HG02678 (cell line): ENCODE results near the gene GNAQ.
"Not testable (repeated sequence)": the region's sequence is repeated elsewhere in the genome, so short reads cannot be mapped to it uniquely, and the experiment has no call there.

Experiments
- ATAC-seq: cut with Tn5 transposase; IDR thresholded peaks from one replicate; pipeline ENCODE4 v1.9.1; 2021; ENCODE audit warnings: mild to moderate bottlenecking, moderate library complexity; ENCODE audit not compliant: unreplicated experiment

Gene GNAQ

DNA sequence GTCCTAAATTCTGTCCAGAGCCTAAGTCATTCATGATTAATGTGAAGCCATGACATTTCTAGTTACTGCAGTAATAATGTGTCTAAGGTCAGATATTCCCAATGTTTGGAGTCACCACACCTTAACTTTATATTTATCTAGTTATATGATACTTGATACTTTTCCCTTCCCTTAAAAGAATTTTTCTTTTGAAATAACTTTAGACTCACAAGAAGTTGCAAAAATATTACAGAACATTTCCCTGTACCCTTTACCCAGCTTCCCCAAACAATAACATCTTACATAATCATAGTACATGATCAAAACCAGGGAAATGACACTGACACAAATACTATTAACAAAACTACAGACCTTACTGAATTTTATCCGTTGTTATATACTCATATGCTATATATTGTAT, 233.5 kb downstream of the GNAQ start:
- ATAC-seq: no peak

DNA sequence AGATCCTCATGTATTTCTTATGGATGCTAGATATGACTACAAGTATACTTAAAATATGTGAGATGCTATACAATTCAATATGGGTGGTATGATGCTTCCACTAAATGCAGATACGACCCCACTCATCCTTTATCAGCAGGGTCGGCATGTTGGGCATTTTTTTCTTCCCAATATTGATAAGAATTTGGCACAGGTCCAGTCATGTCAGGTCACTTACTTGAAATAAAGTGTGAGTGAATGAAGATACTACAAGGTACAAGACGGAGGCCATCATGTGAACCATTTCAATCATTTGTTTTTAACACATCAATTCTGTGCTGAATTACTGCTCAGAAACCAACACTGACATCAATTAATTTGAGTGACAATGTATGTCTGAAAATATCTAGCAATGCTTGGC, 236.6 kb downstream of the GNAQ start:
- no peak for ATAC-seq

DNA sequence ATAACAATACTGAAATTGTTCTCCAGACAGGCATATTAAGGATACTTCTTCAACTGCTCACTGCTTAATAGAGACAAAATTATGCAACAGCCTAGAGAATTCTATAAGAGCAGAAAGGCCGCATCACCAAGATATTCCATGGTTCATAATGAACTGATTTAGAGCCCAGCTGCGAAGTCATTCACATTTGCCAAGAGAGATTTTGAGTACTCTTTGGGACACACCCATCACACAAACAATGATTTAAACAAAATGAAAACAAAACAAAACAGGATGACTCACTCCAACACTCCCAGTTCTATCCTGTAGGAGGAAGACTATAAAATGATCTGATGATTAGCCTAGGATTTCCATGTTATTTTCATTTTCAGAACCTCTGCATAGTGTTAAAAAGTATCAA, 237.8 kb downstream of the GNAQ start:
- ATAC-seq: no peak

DNA sequence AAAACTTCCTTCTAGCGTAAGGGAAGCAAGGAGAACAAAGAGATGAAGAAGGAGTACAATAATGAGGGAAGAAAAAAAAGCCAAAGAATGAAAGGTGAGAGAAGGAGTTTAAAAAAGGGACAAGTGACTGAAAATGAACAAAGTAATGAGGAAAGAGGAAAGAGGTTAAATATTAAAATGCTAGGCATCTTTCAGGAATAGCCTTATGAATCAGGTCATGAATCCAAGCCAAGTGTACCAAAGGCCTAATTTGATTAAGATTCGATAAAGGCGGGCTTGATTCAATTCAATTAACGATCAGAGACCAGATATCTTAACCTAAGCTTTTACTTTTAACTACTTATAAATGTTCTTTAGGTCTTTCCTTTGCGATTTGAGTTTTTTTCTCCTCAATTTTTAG, 241.7 kb downstream of the GNAQ start:
- no peak for ATAC-seq

DNA sequence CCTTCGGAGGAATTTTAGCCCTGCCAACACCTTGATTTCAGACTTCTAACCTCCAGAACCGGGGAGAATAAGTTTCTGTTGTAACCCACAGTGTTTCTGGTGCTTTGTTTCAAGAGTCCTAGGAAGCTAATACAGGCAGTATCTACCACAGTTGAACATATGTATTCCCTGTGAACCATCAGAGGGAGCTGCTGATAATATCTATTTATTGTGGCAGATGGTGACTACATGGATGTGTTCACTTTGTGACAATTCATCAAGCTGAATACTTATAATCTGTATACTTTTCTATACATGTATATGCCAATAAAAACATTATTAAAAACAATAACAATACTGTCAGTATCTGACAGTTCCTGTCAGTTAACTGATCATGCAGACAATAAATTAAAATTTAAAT, 246.3 kb downstream of the GNAQ start:
- no peak for ATAC-seq

DNA sequence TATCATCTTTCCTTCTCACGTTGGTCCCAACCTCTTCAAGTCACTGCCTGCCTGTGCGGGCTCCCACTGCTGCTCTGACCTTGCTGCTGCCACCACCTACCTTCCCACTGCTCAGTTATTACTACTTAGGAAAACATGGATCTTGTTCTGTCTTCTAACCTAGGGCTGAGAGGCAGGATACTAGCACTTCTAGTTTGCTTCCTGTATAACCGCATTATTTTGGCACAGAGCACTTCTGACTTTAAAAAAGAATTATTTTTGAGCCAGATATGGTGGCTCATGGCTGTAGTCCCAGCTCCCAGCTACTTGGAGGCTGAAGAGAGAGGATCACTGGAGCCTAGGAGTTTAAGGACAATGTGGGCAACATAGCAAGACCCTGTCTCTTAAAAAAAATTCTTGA, 248.1 kb downstream of the GNAQ start:
- ATAC-seq: no peak

DNA sequence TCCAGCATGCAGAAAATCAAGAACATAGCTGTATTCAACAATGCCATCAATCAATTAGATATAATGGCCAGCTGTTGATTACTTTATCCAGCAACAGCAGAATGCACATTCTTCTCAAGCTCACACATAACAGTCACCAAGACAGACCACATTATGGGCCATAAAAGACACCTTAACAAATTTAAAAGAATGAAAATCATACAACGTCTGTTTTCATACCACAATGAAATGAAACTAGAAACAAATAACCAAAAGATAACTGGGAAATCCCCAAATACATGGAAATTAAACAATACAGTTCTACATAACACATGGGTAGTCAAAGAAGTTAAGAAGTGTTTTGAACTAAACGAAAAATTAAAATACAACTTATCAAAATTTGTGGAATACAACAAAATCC, 252.6 kb downstream of the GNAQ start:
- no peak for ATAC-seq

DNA sequence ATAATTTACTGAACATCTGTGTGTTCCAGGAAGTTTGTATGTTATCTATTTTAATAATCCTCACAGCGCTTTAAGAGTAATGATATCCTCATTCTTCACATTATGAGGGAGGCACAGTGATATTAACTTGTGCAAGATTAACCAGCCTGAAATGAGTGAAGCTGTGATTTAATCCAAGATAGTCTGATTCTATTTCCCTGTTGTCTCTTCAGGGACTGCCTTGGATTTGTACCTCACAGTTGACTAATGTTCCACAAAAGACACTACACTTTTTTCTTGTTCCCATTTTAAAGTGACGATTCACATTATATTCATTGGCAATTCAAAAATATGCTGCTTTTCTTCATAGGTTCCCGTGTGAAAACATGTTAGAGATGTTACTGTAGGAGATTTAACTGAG, 258.2 kb downstream of the GNAQ start:
- no peak for ATAC-seq

DNA sequence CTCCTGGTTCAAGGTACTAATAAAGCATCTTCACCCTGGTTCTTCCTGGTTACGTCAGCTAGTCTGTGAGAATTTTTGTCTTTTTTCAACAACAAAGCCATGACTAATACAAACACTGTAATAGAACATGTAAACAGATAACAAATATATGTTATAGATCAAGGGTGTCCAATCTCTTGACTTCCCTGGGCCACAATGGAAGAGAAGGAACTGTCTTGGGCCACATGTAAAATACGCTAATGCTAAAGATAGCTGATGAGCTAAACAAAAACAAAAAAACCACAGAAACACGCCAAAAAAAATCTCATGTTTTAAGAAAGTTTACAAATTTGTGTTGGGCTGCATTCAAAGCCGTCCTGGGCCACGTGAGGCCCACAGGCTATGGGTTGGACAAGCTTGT, 259.0 kb downstream of the GNAQ start:
- ATAC-seq: no peak

DNA sequence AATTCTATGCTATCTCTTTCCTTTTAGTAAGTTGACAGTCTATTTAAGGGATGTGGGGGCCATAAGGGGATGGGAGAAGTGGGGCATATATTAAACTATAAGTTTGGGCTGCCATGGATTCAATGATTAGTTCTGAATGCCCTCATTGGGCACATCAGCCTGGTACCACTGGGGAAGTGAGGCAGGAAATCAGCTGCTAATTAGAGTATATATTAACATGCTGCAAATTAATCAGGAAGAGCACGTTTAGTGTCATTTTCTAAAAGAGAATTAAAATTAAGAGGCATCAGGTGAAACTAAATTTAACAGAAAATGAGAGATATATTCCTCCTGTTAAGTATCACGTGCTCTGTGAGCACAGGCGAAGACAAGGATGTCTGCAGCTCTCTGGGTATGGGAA, 260.4 kb downstream of the GNAQ start:
- ATAC-seq: no peak

DNA sequence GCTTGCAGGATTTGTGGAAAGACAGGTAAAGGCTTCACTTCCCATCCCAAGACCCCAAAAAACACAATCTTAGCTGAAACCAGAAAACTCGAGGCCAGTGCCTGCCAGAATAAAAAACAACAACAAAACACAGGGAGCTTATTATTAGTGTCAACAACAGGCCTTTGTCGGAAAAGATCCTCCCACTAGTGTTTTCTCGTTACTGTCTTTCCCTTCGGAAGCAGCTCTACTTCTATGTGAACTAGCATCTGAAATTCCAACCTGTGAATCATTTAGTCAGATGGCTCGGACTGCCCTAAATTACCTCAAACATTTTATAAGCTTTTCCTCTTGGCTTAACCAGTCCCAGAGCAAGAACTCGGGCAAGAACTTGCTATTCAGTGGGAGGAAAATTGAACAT, 261.3 kb downstream of the GNAQ start:
- no peak for ATAC-seq

DNA sequence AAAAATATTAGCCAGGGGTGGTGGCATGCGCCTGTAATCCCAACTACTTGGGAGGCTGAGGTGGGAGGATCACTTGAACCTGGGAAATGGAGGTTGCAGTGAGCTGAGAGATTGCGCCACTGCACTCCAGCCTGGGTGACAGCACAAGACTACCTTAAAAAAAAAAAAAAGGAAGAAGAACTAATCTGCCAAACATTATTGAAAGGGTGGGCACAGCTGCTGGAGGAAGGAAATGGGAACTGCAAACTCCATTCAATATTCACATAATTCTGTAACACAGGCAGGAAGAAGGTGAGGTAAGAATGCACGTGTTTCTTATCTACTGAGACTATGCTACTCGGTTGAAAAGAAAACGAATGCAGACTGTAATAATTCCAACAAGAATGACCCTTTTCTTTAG, 262.4 kb downstream of the GNAQ start:
- ATAC-seq: no peak

DNA sequence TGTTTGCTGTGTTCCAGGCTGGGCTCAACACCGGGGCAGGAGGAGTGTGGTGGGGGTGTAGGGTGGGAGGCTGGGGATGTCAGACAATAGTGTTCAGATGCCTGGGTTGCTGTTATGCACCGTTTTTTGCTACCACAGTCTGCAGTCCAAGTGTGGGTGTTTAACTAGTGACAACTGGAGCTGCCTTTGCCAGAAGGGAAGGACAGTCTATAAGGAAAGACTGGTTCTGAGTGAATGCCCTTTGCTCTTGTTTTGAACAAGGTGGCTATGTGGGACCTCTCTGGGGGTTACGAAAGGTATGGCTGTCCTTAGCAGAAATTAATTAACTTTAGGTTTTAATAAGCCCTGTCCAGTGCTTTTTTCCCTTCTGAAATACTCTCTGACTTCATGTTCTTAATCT, 265.0 kb downstream of the GNAQ start:
- no peak for ATAC-seq

DNA sequence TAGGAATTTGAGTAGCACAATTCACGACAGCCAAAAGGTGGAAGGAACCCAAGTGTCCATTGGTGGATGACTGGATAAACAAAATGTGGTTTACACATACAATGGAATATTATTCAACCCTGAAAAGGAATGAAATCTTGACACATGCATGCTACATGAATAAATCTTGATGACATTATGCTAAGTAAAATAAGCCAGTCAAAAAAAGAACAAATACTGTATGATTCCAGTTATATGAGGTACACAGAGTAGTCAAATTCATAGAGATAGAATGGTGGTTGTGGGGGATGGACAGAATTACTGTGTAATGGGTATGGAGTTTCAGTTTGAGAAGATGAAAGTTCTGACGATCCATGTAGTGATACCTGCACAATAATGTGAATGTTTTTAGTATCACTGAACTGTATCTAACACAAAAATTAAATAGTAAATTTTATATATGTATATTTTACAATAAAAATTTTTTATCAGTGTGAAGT, 265.8 kb downstream of the GNAQ start:
- ATAC-seq: no peak

DNA sequence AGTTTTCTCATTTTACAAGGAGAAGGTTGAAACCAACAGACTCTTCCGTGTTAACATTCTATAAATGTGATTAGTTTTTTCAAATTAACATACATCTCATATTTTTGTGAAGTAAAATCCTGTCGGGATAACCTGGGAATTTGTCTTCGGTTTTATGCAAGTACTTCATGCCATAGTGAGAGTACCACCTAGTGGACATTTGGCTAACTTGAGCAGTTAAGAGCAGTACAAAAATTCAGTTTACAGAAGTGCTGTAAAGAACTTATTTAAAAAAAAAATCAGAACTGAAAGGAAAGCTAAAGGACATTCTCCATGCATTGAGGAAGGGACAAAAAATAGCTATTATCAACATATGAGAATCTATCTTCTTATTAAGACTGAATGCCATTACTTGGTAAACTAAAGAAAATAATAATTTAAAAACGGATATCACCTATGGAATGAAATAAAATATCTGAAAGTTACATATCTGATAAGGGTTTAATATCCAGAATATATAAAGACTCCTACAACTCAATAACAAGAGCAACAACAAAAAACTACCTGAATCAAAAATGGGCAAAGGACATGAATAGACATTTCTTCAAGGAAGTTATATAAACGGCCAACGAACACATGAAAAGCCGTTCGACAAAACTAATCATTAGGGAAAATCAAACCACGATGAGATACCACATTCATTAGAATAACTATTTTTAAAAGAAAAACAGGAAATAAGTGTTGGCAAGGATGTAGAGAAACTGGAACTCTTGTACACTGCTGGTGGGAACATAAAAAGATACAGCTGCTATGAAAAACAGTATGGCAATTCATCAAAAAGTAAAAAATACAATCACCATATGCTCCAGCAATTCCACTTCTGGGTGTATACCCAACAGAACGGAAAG, 266.5 kb downstream of the GNAQ start:
- no peak for ATAC-seq

DNA sequence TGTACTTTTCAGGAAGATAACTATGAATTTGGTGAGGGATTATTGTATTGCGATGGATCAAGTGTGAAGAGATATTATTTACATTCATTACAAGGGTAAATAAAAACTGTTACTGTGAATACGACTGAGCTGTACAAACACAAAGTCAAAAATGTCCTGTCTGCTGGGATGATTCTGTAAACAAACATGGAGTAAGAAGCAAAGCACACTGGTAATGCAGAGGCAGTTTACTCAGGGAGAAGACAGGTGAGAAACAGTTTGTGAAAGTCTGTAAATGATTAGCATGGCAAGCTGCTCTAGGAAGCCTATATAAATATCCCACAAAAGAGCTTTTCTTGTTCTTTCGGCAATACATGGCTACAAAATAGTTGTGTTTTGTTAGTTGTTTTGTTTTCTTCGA, 268.0 kb downstream of the GNAQ start:
- ATAC-seq: no peak

DNA sequence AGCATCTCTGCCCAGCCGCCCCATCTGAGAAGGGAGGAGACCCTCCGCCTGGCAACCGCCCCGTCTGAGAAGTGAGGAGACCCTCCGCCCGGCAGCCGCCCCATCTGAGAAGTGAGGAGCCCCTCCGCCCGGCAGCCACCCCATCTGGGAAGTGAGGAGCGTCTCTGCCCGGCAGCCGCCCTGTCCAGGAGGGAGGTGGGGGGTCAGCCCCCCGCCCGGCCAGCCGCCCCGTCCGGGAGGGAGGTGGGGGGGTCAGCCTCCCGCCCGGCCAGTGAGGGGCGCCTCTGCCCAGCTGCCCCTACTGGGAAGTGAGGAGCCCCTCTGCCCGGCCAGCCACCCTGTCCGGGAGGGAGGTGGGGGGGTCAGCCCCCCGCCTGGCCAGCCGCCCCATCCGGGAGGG, 270.7 kb downstream of the GNAQ start:
- ATAC-seq: not testable (repeated sequence)

DNA sequence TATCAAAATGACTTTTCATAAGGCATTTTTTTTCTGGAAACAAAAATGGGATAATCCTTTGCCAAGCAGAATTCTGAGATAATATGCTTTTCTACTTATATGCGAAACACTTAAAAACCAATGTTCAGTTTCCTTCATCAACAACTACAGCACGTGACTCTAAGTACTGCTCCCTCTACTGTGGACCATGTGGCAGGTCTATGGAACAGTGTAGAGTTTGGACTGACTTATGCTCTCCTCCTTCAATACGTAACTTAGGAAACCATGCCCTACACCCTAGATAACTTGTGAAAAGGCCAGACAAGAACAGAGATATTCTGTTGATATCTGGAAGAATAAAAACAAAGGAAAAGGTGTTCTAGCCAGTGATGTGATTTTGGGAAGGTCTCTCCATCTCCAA, 272.2 kb downstream of the GNAQ start:
- no peak for ATAC-seq

DNA sequence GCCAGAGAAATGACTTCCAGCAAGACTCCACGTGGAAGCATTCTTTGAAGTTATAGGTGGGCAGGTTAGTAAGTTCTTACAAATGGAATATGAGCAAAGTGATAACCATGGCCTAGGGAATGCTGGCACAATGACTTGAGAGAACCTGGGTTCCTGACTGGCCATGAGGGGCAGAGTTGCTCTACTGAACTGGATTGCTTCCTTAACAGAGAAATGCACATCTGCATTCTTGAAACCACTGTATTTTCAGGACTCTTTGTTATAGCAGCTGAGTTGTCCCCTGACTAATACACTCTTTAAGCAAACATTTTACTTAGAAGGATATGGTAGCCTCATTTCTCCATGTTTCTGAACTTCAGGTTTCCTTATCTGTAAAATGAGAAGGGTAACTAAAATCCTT, 275.2 kb downstream of the GNAQ start:
- no peak for ATAC-seq

DNA sequence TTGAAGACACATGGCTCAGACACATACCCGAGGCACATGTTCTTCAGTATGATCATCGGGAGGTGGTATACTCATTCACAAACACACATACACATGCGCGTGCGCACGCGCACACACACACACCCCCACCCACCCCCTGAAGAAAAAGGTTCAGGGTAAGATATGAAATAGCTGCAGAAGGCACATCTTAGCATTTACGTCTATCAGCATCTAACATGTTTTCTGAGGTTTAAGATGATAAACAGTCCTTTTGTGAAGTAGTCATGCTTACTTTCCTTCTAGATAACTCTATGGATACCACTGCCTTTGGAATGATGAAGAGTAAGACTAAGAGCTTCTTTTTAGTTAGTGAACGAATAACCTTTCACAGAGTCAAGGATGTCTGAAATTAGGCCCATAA, 278.4 kb downstream of the GNAQ start:
- ATAC-seq: no peak

DNA sequence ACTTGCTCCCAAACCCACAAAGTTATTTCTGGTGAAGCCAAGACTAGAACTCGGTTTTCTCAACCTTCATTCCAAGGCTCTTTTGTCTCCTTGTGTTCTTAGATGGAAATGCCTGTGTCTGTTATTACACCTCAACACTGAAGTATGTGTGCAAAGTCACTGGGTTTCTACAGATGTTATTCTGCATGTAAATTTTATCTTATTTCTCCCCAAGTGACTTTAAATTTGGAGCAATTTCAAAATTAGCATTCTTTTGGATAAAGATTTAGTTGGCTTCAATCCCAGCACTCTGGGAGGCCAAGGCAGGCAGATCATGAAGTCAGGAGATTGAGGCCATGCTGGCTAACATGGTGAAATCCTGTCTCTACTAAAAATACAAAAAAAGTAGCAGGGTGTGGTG, 279.1 kb downstream of the GNAQ start:
- ATAC-seq: no peak

DNA sequence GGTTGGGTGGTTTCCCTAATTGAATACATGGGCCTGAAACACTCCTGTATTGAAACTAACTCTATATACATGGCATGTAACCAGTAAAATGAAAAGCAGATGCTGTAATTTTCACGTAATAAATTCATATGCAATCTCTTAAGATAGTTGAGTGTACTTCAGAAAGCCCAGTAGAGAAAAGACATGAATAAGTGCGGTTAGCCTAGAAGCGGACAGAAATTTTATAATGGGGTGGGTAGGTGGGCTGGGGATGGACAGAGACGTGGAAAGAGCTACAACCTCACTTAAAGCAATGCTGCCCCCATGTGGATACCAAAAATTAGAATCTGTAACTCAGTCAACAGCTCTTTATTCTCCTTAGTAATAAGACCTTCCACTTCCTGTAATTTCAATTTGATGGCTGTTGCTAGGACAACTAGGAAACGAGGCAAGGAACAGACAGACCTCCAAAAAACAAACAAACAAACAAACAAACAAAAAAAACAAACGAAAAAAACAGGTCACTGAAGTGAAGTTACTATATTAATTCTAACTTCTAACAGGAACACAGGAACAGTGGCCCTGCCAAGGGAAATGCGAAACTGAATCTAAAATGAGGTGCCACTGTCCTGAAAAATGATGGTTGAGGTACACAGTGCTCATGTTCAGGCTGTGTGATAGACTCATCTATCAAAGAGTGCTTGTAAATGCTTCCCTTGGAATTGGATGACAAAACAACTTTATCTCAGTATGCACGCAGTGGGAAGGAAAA, 280.1 kb downstream of the GNAQ start:
- no peak for ATAC-seq
